Heart left ventricle (tissue), 13 donors: ENCODE results near the gene REXO5.

Experiments used
- CTCF ChIP-seq, 12 donors: fragments of 200-600 bp; sonication (generic) in 4 of 12; IDR thresholded peaks; one replicate each; pipeline versions ENCODE4 v1.5.0 to v1.8.0; 2018 to 2022; ENCODE audit warnings: antibody characterized with exemption in 12 of 12, mild to moderate bottlenecking in 5 of 12
- POLR2A ChIP-seq, 2 donors: fragments of 450-650 bp; IDR thresholded peaks; one replicate each; pipeline ENCODE4 v1.6.1; 2017; ENCODE audit warnings: antibody characterized with exemption in 2 of 2, mild to moderate bottlenecking in 2 of 2, moderate library complexity in 2 of 2
- donor health status: ischemic (EF 13 %, LVEDD 7.1; RV severe dilation, severe dysfunction).
- donor health status: DM: no; HTN: yes; CAD: no.
- donor health status: DM: no; HTN: no; CAD: no.
- donor health status: ischemic (EF 25% LVEDD 6.9; RV normal size, moderate dysfunction).
- donor health status: ischemic (EF 25% LVEDD 5.7; RV mildly dilated, moderate dysfunction).
- donor health status: ischemic (EF 35%, LVEDD 5.7; RV mildly dilated, moderate dysfunction).
- donor health status: nonischemic (EF 11% LVEDD 7.7; RV severe dilation, severe dysfunction).
- donor health status: DM: yes; HTN: yes; CAD: no.
- donor health status: PGD.
- donor health status: ischemic (EF 29% LVEDD 5.4; RV normal size, mild dysfunction).
- donor health status: nonischemic (EF 23%, LVEDD 6.1; RV moderate dilation, normal function).

GRCh38 chr16:20768818-20769217, 37.5 kb upstream of the REXO5 start:
- TF ChIP-seq CTCF (IDR thresholded peaks at IDR 0.05): no peak
- TF ChIP-seq POLR2A (IDR thresholded peaks at IDR 0.05): no peak
